ENCODE measurements around the gene LIN52.

DNA sequence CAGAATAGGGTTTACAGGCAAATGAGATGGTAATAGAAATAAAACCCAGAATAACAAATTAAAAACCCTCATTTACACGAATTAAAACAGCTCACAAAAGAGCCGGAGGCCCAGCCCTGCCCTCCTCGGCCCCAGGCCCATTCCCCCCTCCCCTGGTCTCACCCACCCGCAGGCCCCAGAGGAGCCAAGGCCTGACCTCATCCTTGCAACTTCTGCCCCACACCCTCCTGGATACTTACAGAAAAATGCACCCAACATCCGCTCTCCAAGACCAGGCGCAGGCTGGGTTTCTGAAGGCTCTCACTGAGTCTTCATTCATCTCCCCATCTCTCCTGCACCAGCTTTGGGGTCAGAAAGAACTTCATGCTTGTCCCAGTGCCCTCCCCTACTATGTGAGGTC, 138.3 kb downstream of the LIN52 start:
- TF ChIP-seq, protein P1, sequence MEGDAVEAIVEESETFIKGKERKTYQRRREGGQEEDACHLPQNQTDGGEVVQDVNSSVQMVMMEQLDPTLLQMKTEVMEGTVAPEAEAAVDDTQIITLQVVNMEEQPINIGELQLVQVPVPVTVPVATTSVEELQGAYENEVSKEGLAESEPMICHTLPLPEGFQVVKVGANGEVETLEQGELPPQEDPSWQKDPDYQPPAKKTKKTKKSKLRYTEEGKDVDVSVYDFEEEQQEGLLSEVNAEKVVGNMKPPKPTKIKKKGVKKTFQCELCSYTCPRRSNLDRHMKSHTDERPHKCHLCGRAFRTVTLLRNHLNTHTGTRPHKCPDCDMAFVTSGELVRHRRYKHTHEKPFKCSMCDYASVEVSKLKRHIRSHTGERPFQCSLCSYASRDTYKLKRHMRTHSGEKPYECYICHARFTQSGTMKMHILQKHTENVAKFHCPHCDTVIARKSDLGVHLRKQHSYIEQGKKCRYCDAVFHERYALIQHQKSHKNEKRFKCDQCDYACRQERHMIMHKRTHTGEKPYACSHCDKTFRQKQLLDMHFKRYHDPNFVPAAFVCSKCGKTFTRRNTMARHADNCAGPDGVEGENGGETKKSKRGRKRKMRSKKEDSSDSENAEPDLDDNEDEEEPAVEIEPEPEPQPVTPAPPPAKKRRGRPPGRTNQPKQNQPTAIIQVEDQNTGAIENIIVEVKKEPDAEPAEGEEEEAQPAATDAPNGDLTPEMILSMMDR (conservative IDR thresholded peaks at IDR 0.05 in 1 of 2, IDR thresholded peaks at IDR 0.05 in 1 of 2; ENCODE audit: extremely low read depth in 1 of 2, insufficient read depth in 1 of 2, low read depth in 1 of 2, low read length in 2 of 2): no peak
- TF ChIP-seq EZH2 (IDR thresholded peaks at IDR 0.05; ENCODE audit: borderline replicate concordance, low read length): no peak

All from mammary epithelial cell (primary cell).